NOMO-1 (cell line): Measurements from ENCODE around the gene SLC7A6.

Source experiments
- DNase-seq, 2 experiments: peaks; one replicate each; lab custom pipeline; 2025; ENCODE audit not compliant: unreplicated experiment in 2 of 2; lab: John Stamatoyannopoulos, UW

Gene SLC7A6

GRCh38 chr16:68234188-68235107, 29.9 kb upstream of the SLC7A6 start:
- no peak for DNase-seq

- DNase-seq, result no peak
Measured at GRCh38 chr16:68235108-68235886, 29.0 kb upstream of the SLC7A6 start.

- DNase-seq, result no peak
Measured at GRCh38 chr16:68235887-68236136, 28.5 kb upstream of the SLC7A6 start, which contains the start of gene ESRP2. Gene ESRP2 (minus strand): TSS chr16:68236127. CDS start chr16:68236045, 82 bp downstream.

DNA sequence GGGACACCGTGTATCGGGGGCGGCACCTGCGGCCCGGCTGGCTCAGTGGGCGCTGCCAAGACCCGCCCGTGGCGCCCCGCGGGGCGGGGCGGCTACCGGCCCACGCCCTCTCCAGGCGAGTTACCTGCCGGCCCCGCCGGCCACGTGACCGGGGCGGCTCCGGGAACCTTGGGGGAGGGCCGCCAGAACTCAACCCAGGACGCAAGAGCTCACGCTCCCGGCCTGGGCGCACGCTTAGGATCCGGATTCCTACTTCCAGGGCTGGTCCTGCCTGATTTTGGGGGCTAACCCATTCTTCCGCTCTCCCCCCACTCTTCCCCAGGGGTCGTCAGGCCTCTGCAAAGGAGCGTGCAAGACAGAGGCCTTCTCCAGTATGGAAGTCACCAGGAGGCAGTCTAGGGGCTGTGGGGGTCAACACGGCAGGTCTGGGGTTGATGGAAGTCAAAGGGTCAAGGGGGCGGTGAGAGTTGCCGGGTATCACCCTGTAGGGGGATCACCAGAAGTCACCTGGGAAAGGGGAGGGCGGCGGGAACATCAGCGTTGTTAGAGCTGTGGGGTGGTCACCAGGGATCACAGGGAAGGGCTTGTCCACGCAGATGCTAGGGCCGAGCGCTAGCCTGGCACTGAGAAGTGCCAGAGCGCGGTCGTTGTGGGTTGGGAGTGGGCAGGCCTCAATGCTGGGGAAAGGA, 28.0 kb upstream of the SLC7A6 start:
- no peak for DNase-seq

DNA sequence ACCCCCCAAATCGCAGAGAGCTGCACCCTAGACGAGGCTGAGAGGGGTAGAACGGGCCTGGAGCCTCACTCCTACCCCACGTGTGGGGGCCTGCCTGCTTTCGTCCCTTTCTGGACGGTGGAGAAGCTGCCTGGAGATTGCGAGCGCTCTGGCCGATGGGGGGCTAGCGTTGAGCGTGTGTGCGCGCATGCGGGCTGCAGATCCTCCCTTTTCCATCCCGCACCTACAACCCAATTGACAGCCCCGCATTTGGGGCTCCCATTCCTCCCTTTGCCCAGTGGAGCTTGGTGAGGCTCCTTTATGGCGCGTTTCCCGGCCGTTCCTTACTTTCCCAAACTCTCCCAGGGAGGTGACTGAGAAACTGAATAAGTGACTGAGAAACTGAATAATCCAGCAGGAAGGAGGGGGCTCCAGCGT, 27.5 kb upstream of the SLC7A6 start:
- DNase-seq, result no peak

DNA sequence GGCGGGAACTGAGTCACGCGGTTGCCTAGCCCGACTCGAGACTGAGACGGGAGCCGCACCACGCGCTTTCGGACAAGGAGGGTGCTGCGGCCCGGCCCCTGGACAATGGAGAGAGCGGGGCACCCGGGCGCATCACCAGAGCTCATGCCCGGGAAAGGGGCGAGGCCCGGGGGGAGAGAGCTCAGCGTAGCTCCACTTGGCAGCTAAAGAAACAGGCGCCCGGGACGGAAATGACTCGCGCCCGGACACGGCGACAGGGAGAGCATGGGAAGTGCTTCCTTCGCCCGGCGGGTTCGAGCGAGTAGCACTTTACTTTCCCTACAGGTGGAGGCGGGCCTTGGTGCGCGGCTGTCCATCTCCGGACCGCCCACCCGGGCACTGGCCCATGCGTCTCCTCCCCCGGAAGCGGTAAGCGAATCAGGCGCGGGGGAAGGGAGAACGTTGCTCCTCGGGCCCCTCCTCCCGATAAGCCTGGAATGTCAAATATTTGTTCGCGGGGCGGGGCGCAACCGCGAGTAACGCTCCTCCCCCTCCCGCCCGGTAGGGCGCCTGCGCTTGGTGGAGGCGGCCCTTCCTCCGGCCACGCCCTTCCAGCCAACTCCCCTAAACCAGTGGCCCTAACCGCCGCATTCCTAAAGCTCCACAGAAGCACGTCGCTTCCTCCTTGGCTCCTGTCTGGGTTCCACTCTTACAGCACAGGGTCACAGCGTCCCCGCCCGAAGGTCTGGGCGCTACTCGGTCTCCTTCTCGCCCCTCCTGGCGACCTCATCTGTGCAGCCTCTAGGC, 26.9 kb upstream of the SLC7A6 start:
- DNase-seq, result peak; percentile 98 to 99

- DNase-seq, result no peak
Measured at GRCh38 chr16:68238029-68238345, 26.3 kb upstream of the SLC7A6 start.

DNA sequence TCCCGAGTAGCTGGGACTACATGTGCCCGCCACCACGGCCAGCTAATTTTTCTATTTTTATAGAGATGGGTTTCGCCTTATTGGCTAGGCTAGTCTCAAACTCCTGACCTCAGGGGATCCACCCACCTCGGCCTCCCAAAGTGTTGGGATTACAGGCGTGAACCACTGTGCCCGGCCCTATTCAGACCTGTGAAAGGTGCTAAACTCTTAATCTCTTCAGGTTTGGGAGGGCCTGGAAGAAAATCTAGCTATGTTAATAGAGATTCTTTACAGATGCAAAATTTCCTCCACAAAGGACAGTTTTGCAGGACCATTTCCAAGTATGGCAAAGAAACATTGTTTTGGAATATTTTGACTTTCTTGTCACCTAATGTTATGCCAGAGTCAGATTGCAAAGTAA, 22.2 kb upstream of the SLC7A6 start:
- no peak for DNase-seq

GRCh38 chr16:68242926-68243858, 21.1 kb upstream of the SLC7A6 start:
- no peak for DNase-seq

- DNase-seq, result no peak
Measured at GRCh38 chr16:68244481-68244902, 19.8 kb upstream of the SLC7A6 start.

DNA sequence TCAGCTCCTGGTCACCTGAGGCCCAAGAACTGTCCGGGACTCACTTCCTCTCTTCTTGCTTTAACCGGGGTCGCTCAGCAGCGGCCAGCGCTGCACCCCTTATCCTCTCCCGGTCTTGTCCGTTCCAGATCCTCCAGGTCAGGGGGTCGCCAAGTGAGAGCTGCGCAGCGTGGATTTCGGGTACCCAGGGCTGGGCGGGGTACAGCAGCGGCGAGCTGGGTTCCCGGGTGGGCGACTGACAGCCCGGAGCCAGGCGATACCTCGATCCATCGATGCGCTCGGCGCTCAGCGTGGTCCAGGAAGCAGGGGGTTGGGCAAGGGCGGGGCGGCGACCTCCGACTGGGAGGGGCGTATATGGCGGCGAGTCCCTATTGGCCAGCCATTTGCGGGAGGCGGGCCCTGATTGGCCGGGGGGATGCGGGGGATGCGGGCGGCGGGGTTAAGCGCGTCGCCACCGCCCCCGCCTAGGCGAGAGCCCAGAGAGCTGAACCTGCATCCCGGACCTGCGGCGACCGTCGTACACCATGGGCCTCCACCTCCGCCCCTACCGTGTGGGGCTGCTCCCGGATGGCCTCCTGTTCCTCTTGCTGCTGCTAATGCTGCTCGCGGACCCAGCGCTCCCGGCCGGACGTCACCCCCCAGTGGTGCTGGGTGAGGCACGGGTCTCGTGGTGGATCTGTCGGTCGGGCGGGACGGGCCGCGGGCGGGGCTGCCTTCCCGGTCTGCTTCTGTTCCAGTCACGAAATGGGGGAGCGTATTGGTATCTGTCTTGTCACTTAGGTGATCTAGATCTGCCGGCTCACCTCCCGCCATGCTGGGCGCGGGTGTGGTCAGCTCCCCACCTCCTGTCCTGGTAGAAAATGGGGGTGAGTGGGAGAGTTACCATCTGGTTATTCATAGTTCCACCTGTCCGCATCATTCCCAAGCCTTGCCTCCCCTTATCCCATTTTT, 19.1 kb upstream of the SLC7A6 start, which contains the start of gene PLA2G15:
Gene PLA2G15 (plus strand): TSS at position 471 of the 951 bp plus-strand sequence. CDS start 54 bp downstream, at position 525.
- DNase-seq, result peak; percentile 80 to 88

- DNase-seq, result no peak
Measured at GRCh38 chr16:68246121-68246520, 18.2 kb upstream of the SLC7A6 start.

- DNase-seq, result no peak
Measured at GRCh38 chr16:68246666-68247065, 17.7 kb upstream of the SLC7A6 start.

GRCh38 chr16:68247400-68247799, 16.9 kb upstream of the SLC7A6 start:
- peak in 1 of 2 experiments; percentile 26 for DNase-seq

DNA sequence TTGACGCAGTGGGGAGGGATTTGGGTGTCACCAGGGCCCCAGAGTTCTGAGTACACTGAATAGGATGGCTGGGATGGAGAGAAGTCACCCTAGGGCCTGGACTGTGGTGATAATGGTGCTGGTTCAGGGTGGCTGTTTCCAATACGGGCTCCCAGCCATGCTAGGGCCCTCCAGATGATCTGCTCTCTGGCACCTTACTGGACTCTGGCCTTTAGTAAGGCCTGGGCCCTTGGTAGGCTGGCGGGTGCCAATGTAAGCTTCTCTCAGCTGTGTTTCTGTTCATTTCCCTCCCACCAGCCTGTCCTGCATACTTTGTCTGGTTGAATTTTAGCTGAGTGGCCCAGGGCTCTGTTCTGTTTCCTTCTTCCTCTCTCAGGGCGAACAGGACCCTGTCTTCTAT, 16.4 kb upstream of the SLC7A6 start:
- no peak for DNase-seq

GRCh38 chr16:68249371-68249770, 15.0 kb upstream of the SLC7A6 start:
- DNase-seq, result no peak

DNA sequence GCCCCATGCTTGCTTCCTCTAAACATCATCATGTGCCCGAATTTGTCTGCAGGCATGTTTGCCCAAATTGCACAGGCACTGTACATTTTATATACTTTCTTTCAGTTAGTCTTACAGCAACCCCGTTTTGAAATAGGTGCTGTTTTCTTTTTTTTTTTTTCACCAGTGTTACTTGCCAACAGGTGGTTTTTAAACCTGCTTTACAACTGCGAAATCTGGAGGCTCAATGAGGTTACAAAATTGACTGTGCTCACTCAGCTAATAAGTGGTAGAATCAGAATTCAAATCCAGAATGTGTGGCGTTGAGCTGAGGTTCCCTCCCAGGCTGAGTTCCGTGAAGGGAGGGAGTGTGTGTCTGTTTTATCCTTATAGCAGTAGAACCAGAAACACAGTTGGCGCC, 13.4 kb upstream of the SLC7A6 start:
- no peak for DNase-seq

DNA sequence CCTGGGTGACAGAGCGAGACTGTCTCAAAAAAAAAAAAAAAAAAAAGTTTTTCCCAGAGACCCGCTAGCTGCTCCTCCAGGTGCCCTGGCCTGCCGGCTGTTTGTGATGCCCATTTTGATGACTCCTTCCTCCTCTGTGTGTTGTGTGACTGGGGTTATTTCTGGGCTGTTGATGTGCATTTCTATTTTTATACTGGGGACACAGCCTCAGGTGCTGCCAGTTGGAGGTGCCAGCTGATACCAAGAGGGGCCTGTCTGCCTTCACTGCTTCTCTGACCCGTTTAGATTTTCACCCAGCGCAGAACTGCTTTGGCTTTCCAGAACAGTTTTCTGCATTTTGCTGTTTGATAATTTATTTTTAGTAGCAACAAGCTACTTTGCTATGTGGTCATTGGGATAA, 12.5 kb upstream of the SLC7A6 start:
- no peak for DNase-seq
